ENCODE measurements around the gene PPAN. TPM values are rescaled to one million over a fixed set of nuclear protein-coding genes. Genes with fewer than 3 reads are reported as not detected.

Gene PPAN
- total and polyA plus RNA-seq, 5 donors, result 16.5 to 29.4 (median 25.2) TPM

DNA sequence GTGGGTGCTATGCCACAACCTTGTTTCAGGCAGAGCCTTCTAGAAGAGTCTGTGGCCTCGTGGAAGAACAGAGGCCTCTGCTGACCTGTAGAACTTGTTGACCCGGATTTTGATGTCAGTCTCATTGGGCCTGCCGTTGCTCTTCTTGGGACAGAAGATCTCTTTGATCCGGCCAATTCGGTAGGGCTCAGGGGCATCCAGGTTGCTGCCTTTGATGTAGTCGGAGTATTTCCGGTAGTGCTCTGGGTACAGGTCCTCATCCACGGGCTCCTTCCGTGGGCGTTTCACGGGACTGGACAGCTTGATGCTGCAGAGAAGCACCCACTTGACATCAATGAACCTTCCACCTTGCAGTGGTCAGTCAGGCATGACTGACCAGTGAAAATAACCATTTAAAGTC is 37.5 kb downstream of the PPAN start:
- intact Hi-C loops (cut with DNase I), result no loop called here
- no peak for ATAC-seq
- H3K4me1 ChIP-seq (ENCODE audit: control insufficient read depth, insufficient read depth, low read length), result no peaks in the 10 kb centered on the region
- DNase-seq, result peak in 1 of 3 donors; percentile 16
- WGBS, result 90% methylated on average over 11 of the region's 11 CpGs
- no peaks in the 10 kb centered on the region for H3K27me3 ChIP-seq (ENCODE audit: control insufficient read depth, insufficient read depth)
- H3K9me3 ChIP-seq (ENCODE audit: control insufficient read depth, low read length), result no peaks in the 10 kb centered on the region
- H3K27ac ChIP-seq (ENCODE audit: low read length), result no peak overlapping the region
- H3K4me3 ChIP-seq (ENCODE audit: low read length), result no peak overlapping the region

DNA sequence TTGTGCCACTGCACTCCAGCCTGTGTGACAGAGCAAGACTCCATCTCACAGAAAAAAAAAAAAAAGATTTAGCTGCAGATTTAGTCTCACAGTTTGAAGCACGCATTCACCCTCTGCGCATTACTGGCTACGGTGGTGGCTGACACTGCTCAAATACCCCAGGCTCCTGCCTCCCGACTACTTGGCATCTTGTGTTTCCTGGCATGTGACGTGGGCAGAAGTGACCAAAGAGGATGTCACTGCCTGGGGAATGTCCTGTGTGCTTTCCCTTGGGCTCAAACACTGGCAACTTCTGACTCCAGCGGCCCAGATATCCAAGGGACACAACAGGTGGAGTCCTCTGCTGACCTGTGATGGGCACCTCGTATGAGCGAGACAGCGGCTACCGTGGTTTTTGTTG is 38.2 kb downstream of the PPAN start:
- intact Hi-C loops (cut with DNase I), result no loop called here
- peak in 1 of 3 donors; percentile 14 for DNase-seq
- 90% methylated on average over 10 of the region's 10 CpGs for WGBS
- no peak for ATAC-seq
- H3K4me3 ChIP-seq (ENCODE audit: low read length), result no peak overlapping the region
- H3K27ac ChIP-seq (ENCODE audit: low read length), result no peak overlapping the region
- H3K4me1 ChIP-seq (ENCODE audit: control insufficient read depth, insufficient read depth, low read length), result no peaks in the 10 kb centered on the region
- H3K9me3 ChIP-seq (ENCODE audit: control insufficient read depth, low read length), result no peaks in the 10 kb centered on the region
- H3K27me3 ChIP-seq (ENCODE audit: control insufficient read depth, insufficient read depth), result no peaks in the 10 kb centered on the region

DNA sequence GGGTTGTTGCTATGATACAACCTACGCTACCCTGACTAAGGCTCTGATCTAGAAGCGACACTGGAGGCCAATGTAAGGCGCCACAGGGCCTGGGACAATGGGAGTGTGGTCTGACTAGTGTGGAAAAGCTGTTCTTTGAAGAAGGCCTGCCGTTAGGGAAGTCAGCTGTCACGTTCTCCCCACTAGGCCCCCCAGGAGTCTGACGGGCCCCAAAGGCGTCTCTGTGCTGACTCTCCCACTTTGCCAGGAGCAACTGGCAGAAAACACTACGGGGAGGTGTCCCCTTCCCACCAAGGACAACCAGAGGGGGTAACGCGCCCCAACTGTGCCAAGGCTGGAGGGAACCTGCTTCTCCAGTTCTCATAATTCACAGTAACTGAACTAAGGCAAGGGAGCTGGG is 38.9 kb downstream of the PPAN start:
- Histone ChIP-seq H3K9me3 (ENCODE audit: control insufficient read depth, low read length) (no peaks in the 10 kb centered on the region), H3K27ac (ENCODE audit: low read length) (no peak overlapping the region), H3K4me1 (ENCODE audit: control insufficient read depth, insufficient read depth, low read length) (no peaks in the 10 kb centered on the region), H3K27me3 (ENCODE audit: control insufficient read depth, insufficient read depth) (no peaks in the 10 kb centered on the region), H3K4me3 (ENCODE audit: low read length) (no peak overlapping the region)
- ATAC-seq (no peak), DNase-seq (peak in 1 of 3 donors; percentile 0)
- 94% methylated on average over 10 of the region's 10 CpGs for WGBS
- intact Hi-C loops (cut with DNase I), result no loop called here

DNA sequence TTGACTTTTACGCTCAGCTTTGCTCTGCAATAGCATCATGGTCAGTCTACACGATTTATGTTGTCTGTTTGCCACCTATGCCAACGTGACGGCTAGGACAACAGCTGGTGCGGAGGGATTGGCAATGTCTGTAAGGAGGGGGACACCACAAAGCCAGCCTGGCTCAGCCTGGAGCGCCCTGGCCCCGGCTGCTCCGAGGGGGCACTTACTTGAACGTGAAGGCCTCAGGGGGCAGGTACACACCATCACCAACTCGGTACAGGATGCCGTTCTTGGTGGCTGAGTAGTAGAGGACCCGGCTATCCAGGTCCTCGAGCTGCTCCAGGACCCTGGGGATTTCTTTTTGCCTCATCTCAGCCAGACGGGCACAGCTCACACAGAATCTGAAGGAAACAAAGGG is 40.0 kb downstream of the PPAN start:
- Histone ChIP-seq H3K4me3 (ENCODE audit: low read length) (no peak overlapping the region), H3K27ac (ENCODE audit: low read length) (no peak overlapping the region), H3K27me3 (ENCODE audit: control insufficient read depth, insufficient read depth) (no peaks in the 10 kb centered on the region), H3K4me1 (ENCODE audit: control insufficient read depth, insufficient read depth, low read length) (no peaks in the 10 kb centered on the region), H3K9me3 (ENCODE audit: control insufficient read depth, low read length) (no peaks in the 10 kb centered on the region)
- ATAC-seq, result no peak
- intact Hi-C loops (cut with DNase I), result no loop called here
- no peak for DNase-seq
- WGBS, result 96% methylated on average over 14 of the region's 14 CpGs

DNA sequence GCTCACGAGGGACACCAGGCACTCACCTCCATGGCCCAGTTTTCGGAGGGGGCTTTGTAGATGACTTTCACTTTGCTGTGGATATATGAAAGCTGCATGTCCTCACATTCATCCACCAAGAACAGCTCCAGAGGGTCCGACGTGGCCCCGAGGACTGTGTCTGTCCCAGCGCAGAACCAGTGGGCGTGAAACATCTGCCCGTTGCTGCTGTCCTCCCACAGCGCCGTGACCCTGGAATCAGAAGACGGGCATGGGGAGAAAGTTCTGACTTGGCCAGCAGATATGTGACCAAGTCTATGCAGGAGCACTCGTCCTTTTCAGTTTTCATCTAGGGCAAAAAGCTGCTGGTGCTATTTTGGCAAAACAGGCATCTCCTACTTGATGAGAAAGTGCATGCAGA is 43.3 kb downstream of the PPAN start:
- H3K4me3 ChIP-seq (ENCODE audit: low read length), result no peak overlapping the region
- no peaks in the 10 kb centered on the region for H3K4me1 ChIP-seq (ENCODE audit: control insufficient read depth, insufficient read depth, low read length)
- ATAC-seq, result no peak
- H3K9me3 ChIP-seq (ENCODE audit: control insufficient read depth, low read length), result no peaks in the 10 kb centered on the region
- no peaks in the 10 kb centered on the region for H3K27me3 ChIP-seq (ENCODE audit: control insufficient read depth, insufficient read depth)
- intact Hi-C loops (cut with DNase I), result no loop called here
- WGBS, result 95% methylated on average over 12 of the region's 12 CpGs
- H3K27ac ChIP-seq (ENCODE audit: low read length), result no peak overlapping the region
- DNase-seq, result no peak

DNA sequence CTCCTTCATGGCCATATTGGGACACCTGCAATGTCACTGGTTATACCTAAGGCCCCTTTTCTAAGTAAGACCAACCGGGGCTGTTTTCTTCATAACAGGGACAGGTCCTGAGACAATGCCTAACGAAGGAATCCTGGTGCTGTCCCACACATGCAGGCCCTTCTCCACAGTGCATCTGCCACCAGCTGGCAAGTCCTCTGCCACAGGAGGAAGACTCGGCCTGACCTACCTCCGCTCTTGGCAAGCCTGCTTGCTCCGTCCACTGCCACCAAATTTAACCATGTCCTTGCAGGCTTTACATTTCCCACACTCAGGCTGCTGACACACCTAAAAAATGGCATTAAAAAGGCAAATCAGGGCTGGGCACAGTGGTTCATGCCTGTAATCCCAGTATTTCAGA is 45.4 kb downstream of the PPAN start:
- intact Hi-C loops (cut with DNase I), result no loop called here
- no peak for ATAC-seq

DNA sequence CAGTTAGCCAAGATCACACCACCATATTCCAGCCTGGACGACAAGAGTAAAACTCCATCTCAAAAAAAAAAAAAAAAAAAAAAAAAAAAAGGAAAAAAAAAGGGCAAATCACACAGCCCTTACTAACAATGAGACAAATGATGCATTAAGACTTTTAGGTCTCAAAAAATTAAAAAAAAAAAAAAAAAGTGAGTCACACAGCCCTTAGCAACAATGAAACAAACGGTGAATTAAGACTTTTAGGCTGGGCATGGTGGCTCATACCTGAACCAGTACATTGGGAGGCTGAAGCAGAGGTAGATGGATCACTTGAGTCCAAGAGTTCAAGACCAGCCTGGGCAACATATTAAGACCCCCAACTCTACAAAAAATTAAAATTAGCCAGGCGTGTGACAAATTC is 45.9 kb downstream of the PPAN start:
- intact Hi-C loops (cut with DNase I), result no loop called here
- Histone ChIP-seq H3K4me3 (ENCODE audit: low read length) (no peak overlapping the region), H3K9me3 (ENCODE audit: control insufficient read depth, low read length) (no peaks in the 10 kb centered on the region), H3K27ac (ENCODE audit: low read length) (no peak overlapping the region), H3K4me1 (ENCODE audit: control insufficient read depth, insufficient read depth, low read length) (no peaks in the 10 kb centered on the region), H3K27me3 (ENCODE audit: control insufficient read depth, insufficient read depth) (no peaks in the 10 kb centered on the region)
- 93% methylated on average over 3 of the region's 3 CpGs for WGBS
- ATAC-seq (no peak), DNase-seq (no peak)

More for the DNA sequence above, 45.4 kb downstream of the PPAN start:
- Histone ChIP-seq H3K27ac (ENCODE audit: low read length) (no peak overlapping the region), H3K9me3 (ENCODE audit: control insufficient read depth, low read length) (no peaks in the 10 kb centered on the region), H3K4me3 (ENCODE audit: low read length) (no peak overlapping the region), H3K4me1 (ENCODE audit: control insufficient read depth, insufficient read depth, low read length) (no peaks in the 10 kb centered on the region), H3K27me3 (ENCODE audit: control insufficient read depth, insufficient read depth) (no peaks in the 10 kb centered on the region)
- no peak for DNase-seq
- WGBS, result 82% methylated on average over 5 of the region's 5 CpGs

DNA sequence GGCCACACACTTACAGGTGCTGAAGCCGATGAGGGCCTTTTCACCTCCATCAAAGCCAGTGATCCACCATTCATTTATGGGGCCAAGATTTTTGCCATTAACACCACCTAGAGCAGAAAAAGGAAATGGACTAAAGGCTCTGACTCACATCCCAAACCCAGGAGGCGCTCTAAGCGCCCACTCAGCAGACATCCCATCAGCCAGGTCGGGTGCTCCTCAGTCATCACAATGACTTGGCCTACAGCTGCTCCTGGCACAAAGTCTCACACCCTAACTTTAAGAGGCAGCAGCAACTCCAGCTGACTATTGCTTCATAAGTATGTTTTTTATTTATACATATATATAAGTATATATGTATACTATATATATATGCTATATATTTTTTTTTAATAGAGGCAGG is 49.7 kb downstream of the PPAN start:
- H3K27ac ChIP-seq (ENCODE audit: low read length), result no peak overlapping the region
- intact Hi-C loops (cut with DNase I), result no loop called here
- no peak for ATAC-seq
- no peaks in the 10 kb centered on the region for H3K4me1 ChIP-seq (ENCODE audit: control insufficient read depth, insufficient read depth, low read length)
- H3K27me3 ChIP-seq (ENCODE audit: control insufficient read depth, insufficient read depth), result no peaks in the 10 kb centered on the region
- no peak overlapping the region for H3K4me3 ChIP-seq (ENCODE audit: low read length)
- no peaks in the 10 kb centered on the region for H3K9me3 ChIP-seq (ENCODE audit: control insufficient read depth, low read length)
- DNase-seq, result no peak
- WGBS, result 89% methylated on average over 4 of the region's 4 CpGs

DNA sequence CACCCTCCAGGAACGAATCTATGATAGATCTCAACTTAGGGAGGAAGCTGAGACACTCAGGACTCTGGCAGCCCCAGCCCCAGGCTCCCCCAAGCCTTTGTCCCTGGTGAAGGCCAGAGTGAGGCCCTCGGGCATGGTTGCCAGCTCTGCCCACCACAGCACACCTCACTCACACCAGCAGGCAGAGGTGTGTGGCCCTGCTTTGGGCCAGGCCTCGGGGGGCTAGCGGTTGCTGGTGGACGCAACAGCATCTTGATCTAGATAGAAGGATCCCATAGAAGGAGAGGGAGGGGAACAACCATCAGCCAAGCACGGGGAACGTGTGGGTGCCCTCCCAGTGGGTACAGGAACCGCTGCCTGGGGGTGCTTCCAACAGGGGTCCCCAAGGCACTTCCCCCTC is 51.9 kb downstream of the PPAN start:
- intact Hi-C loops (cut with DNase I), result no loop called here
- peak in 1 of 2 donors; percentile 19 for ATAC-seq
- 93% methylated on average over 8 of the region's 8 CpGs for WGBS

DNA sequence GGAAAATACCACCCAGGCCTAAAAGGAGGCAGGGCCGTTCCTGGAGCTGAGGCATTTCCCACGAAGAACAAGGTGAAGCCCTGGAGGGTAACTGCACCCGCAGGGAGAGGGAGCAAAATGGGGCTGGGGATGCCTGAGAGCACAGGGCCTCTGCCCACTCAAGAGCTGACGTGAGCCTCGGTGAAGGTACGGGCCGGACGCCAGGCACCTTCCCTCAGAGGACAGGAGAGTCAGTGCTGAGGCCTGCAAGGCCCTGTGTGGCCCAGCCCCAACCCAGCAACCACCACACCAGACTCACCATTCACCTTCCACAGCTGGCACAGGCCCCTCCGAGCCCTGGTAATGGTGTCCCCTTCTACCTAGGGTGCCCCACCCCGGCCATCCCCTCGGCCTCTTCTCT is 52.3 kb downstream of the PPAN start:
- ATAC-seq (peak in 1 of 2 donors; percentile 20), DNase-seq (no peak)
- intact Hi-C loops (cut with DNase I), result no loop called here
- H3K27ac ChIP-seq (ENCODE audit: low read length), result no peak overlapping the region
- no peak overlapping the region for H3K4me3 ChIP-seq (ENCODE audit: low read length)
- H3K4me1 ChIP-seq (ENCODE audit: control insufficient read depth, insufficient read depth, low read length), result no peaks in the 10 kb centered on the region
- no peaks in the 10 kb centered on the region for H3K9me3 ChIP-seq (ENCODE audit: control insufficient read depth, low read length)
- WGBS, result 95% methylated on average over 11 of the region's 11 CpGs
- H3K27me3 ChIP-seq (ENCODE audit: control insufficient read depth, insufficient read depth), result no peaks in the 10 kb centered on the region

More for the DNA sequence above, 51.9 kb downstream of the PPAN start:
- no peak for DNase-seq
- Histone ChIP-seq H3K4me1 (ENCODE audit: control insufficient read depth, insufficient read depth, low read length) (no peaks in the 10 kb centered on the region), H3K9me3 (ENCODE audit: control insufficient read depth, low read length) (no peaks in the 10 kb centered on the region), H3K27ac (ENCODE audit: low read length) (no peak overlapping the region), H3K4me3 (ENCODE audit: low read length) (no peak overlapping the region), H3K27me3 (ENCODE audit: control insufficient read depth, insufficient read depth) (no peaks in the 10 kb centered on the region)

DNA sequence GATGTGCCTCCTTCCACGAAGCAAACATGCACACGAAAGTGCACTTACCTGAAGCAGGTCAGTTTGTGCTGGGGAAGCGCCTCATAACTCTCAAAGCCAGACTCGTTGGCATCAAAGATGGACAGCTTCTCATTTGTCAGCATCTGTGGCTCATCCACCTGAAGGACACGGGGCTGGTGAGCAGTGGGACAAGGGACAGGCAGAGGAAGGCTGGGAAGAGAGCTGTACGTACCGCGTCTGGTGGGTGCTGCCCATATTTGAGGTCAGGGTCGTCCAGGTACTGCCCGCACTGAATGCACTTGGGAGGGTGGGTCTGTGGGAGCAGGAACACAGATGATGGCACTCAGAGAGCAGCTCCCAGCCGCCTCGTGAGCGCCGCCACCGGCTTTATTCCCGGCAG is 53.4 kb downstream of the PPAN start:
- Histone ChIP-seq H3K27me3 (ENCODE audit: control insufficient read depth, insufficient read depth) (no peaks in the 10 kb centered on the region), H3K4me1 (ENCODE audit: control insufficient read depth, insufficient read depth, low read length) (no peaks in the 10 kb centered on the region), H3K27ac (ENCODE audit: low read length) (no peak overlapping the region), H3K4me3 (ENCODE audit: low read length) (no peak overlapping the region), H3K9me3 (ENCODE audit: control insufficient read depth, low read length) (no peaks in the 10 kb centered on the region)
- ATAC-seq, result no peak
- 94% methylated on average over 16 of the region's 16 CpGs for WGBS
- no peak for DNase-seq
- intact Hi-C loops (cut with DNase I), result no loop called here
